DOHH2 (cell line): Measurements from ENCODE around the gene FGGY.

Source experiments
- EZH2phosphoT487 ChIP-seq: fragments of 200-600 bp; sonication (generic); IDR thresholded peaks from 2 replicates; pipeline ENCODE4 v1.6.1; 2017; ENCODE audit warnings: borderline replicate concordance, mild to moderate bottlenecking, antibody characterized with exemption, low read length, moderate library complexity, mixed read lengths
- TF ChIP-seq, protein P1 (sequence below): fragments of 200-600 bp; sonication (generic); IDR thresholded peaks from one replicate; pipeline ENCODE4 v1.5.1; 2014; ENCODE audit warnings: antibody characterized with exemption, mild to moderate bottlenecking, low read depth, low read length; ENCODE audit not compliant: poor library complexity, severe bottlenecking

DNA sequence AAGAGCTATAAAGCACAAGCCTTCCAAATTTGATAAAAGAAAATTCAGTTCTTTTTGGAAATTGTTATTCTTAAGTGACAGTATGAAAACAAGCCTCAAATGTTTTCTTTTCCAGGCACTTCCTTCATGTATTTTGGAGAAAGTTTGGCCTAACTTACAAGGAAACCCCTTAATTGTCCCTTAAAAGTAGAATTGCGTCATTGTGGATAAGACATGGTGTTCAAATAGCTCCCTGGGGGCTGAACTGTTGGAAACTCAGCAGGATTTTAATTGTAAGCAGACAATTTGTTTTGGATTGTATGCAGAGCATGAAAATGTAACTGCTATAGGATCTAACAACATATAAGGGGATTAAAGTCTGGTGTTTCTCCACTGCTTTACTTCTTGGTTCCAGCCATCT is 35.4 kb upstream of the FGGY start:
- TF ChIP-seq, protein P1, sequence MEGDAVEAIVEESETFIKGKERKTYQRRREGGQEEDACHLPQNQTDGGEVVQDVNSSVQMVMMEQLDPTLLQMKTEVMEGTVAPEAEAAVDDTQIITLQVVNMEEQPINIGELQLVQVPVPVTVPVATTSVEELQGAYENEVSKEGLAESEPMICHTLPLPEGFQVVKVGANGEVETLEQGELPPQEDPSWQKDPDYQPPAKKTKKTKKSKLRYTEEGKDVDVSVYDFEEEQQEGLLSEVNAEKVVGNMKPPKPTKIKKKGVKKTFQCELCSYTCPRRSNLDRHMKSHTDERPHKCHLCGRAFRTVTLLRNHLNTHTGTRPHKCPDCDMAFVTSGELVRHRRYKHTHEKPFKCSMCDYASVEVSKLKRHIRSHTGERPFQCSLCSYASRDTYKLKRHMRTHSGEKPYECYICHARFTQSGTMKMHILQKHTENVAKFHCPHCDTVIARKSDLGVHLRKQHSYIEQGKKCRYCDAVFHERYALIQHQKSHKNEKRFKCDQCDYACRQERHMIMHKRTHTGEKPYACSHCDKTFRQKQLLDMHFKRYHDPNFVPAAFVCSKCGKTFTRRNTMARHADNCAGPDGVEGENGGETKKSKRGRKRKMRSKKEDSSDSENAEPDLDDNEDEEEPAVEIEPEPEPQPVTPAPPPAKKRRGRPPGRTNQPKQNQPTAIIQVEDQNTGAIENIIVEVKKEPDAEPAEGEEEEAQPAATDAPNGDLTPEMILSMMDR, result no peak
- no peak for TF ChIP-seq EZH2phosphoT487
